HCT116 (cell line): Measurements from ENCODE around the gene MSI2. TPM values are rescaled to one million over a fixed set of nuclear protein-coding genes. Genes with fewer than 3 reads are reported as not detected.

ENCODE experiments used
- ATAC-seq: fragments of 200-7000 bp; cut with Tn5 transposase; 2 replicates; pipeline ENCODE4 v1.9.1; 2020; ENCODE audit warnings: mild to moderate bottlenecking, moderate library complexity
- BruUV-seq: library from RNA; stranded (reverse); fragments of 400-500 nt; replicated peaks from 2 replicates; lab custom pipeline; 2021; lab: Mats Ljungman, UMichigan
- CTCF ChIA-PET: fragments of 300-600 bp; sonication (Branson Sonifier 250); formaldehyde crosslinking; loops from one replicate; lab custom pipeline; 2021; ENCODE audit warnings: antibody characterized with exemption; lab: Charles Lee
- POLR2A ChIA-PET: fragments of 300-600, 350-600 bp; sonication (Branson Sonifier 250); formaldehyde crosslinking; loops from one replicate; lab custom pipeline; 2021; ENCODE audit warnings: antibody characterized with exemption; lab: Charles Lee
- RAD21 ChIA-PET, 2 experiments: fragments of 300-600 bp; sonication (Branson Sonifier 250); formaldehyde crosslinking; loops; one replicate each; lab custom pipeline; 2023; ENCODE audit warnings: low total read pairs in 2 of 2; ENCODE audit not compliant: uncharacterized antibody in 2 of 2, unreplicated experiment in 2 of 2, low non-redundant PET in 1 of 2; lab: Charles Lee
- DNase-seq: peaks from one replicate; pipeline ENCODE4 v3.0.0-alpha.2; 2010; ENCODE audit warnings: low read depth, low spot score
- H2AFZ ChIP-seq: fragments of 200-600 bp; shearing (Covaris generic), sonication (generic); 2 replicates; pipeline ENCODE4 v1.6.1; 2017; ENCODE audit warnings: low read depth, mixed run types, mixed read lengths, antibody characterized with exemption, low read length; ENCODE audit not compliant: poor library complexity, severe bottlenecking
- H3K27ac ChIP-seq: 2 replicates; pipeline ENCODE4 v1.5.1; 2012; ENCODE audit warnings: low read depth, low read length
- H3K27me3 ChIP-seq: fragments of 200-600 bp; sonication (generic); 2 replicates; pipeline ENCODE4 v1.6.1; 2016; ENCODE audit warnings: mixed run types, low read length, mixed read lengths; ENCODE audit not compliant: insufficient read depth
- H3K36me3 ChIP-seq, 2 experiments: fragments of 200-500 bp in 1 of 2; fragments of 200-600 bp in 1 of 2; sonication (Bioruptor generic) in 1 of 2; sonication (generic) in 1 of 2; 2 replicates each; pipeline versions ENCODE4 v1.5.1 to v1.6.1; 2014 to 2016; ENCODE audit warnings: low read length in 2 of 2, inconsistent platforms in 1 of 2, mixed read lengths in 1 of 2, mixed run types in 1 of 2; ENCODE audit not compliant: insufficient read depth in 2 of 2, control insufficient read depth in 1 of 2
- H3K4me1 ChIP-seq, 2 experiments: fragments of 200-600 bp in 1 of 2; sonication (generic) in 1 of 2; 2 replicates each; pipeline versions ENCODE4 v1.5.1 to v1.6.1; 2012 to 2017; ENCODE audit warnings: low read length in 2 of 2, inconsistent platforms in 1 of 2, mild to moderate bottlenecking in 1 of 2, mixed read lengths in 1 of 2, mixed run types in 1 of 2, moderate library complexity in 1 of 2; ENCODE audit not compliant: insufficient read depth in 2 of 2, control insufficient read depth in 1 of 2
- H3K4me2 ChIP-seq: fragments of 200-600 bp; sonication (generic); 2 replicates; pipeline ENCODE4 v1.6.1; 2017; ENCODE audit warnings: mixed run types, low read length, mixed read lengths
- H3K4me3 ChIP-seq, 2 experiments: fragments of 200-600 bp in 1 of 2; sonication (generic) in 1 of 2; replicated peaks in 1 of 2; 2 replicates each; pipeline ENCODE4 v1.5.1; 2011 to 2016; ENCODE audit warnings: low read length in 2 of 2, control low read depth in 1 of 2, low read depth in 1 of 2, mild to moderate bottlenecking in 1 of 2, mixed read lengths in 1 of 2, mixed run types in 1 of 2
- H3K79me2 ChIP-seq: fragments of 200-600 bp; sonication (generic); 2 replicates; pipeline ENCODE4 v1.6.1; 2017; ENCODE audit warnings: mild to moderate bottlenecking, mixed run types, low read length, moderate library complexity, mixed read lengths; ENCODE audit not compliant: insufficient read depth
- H3K9ac ChIP-seq: fragments of 200-600 bp; sonication (generic); 2 replicates; pipeline ENCODE4 v1.6.1; 2016; ENCODE audit warnings: low read length, mixed read lengths
- H3K9me2 ChIP-seq: fragments of 200-600 bp; sonication (generic), shearing (Covaris generic); 2 replicates; pipeline ENCODE4 v1.6.1; 2017; ENCODE audit warnings: mixed run types, mild to moderate bottlenecking, moderate library complexity; ENCODE audit not compliant: insufficient read depth
- H3K9me3 ChIP-seq, 2 experiments: fragments of 200-500 bp in 1 of 2; fragments of 200-600 bp in 1 of 2; sonication (Bioruptor generic) in 1 of 2; sonication (generic) in 1 of 2; 2 replicates each; pipeline ENCODE4 v1.6.1; 2014 to 2017; ENCODE audit warnings: low read length in 2 of 2, mixed read lengths in 2 of 2, inconsistent platforms in 1 of 2, low read depth in 1 of 2, mild to moderate bottlenecking in 1 of 2, mixed run types in 1 of 2, moderate library complexity in 1 of 2; ENCODE audit not compliant: control insufficient read depth in 1 of 2, insufficient read depth in 1 of 2
- H4K20me1 ChIP-seq: fragments of 200-600 bp; sonication (generic), shearing (Covaris generic); 2 replicates; pipeline ENCODE4 v1.6.1; 2017; ENCODE audit warnings: mixed run types, mild to moderate bottlenecking, moderate library complexity; ENCODE audit not compliant: insufficient read depth
- CEBPB ChIP-seq: IDR thresholded peaks from 2 replicates; pipeline ENCODE4 v1.6.1; 2012; ENCODE audit warnings: low read depth
- EZH2 ChIP-seq: fragments of 200-600 bp; sonication (generic); IDR thresholded peaks from 2 replicates; pipeline ENCODE4 v1.6.1; 2017; ENCODE audit warnings: antibody characterized with exemption, mixed run types
- EZH2phosphoT487 ChIP-seq: fragments of 200-600 bp; IDR thresholded peaks from 2 replicates; pipeline ENCODE4 v1.6.1; 2018; ENCODE audit warnings: antibody characterized with exemption, borderline replicate concordance
- JUND ChIP-seq: IDR thresholded peaks from 2 replicates; pipeline ENCODE4 v1.6.1; 2012
- RAD21 ChIP-seq: IDR thresholded peaks from 2 replicates; pipeline ENCODE4 v1.6.1; 2012; ENCODE audit warnings: low read depth, mild to moderate bottlenecking
- ZBTB33 ChIP-seq: IDR thresholded peaks from 2 replicates; pipeline ENCODE4 v1.6.1; 2011; ENCODE audit warnings: mild to moderate bottlenecking, low read length, moderate library complexity; ENCODE audit not compliant: insufficient replicate concordance; ENCODE audit errors: extremely low read depth
- intact Hi-C: fragments of 100-400 bp; cut with micrococcal nuclease; formaldehyde crosslinking; loops from 2 replicates; pipeline ENCODE4 v1.10.0; 2022
- total RNA-seq: library from RNA; stranded (reverse); gene quantifications from one replicate; pipeline ENCODE4 v1.2.1, GENCODE V29; 2021; ENCODE audit not compliant: unreplicated experiment

MSI2 gene
- total RNA-seq, 1 experiment from 2014 or later: 137 TPM

GRCh38 chr17:57475796-57476195 lies 219.5 kb downstream of the MSI2 start:
- Histone ChIP-seq H3K4me3 (no peak overlapping the region), H3K79me2 (no peaks in the 10 kb centered on the region), H3K36me3 (no peaks in the 10 kb centered on the region), H3K9ac (no peak overlapping the region), H3K27me3 (no peaks in the 10 kb centered on the region), H3K4me1 (peaks cover 0 to 5% of the 10 kb centered on the region in 2 experiments; a peak in 1 of 4 replicates), H3K27ac (no peak overlapping the region), H2AFZ (no peak overlapping the region), H3K4me2 (no peak overlapping the region), H3K9me3 (no peaks in the 10 kb centered on the region), H3K9me2 (no peaks in the 10 kb centered on the region), H4K20me1 (no peaks in the 10 kb centered on the region)
- ATAC-seq (no peak), DNase-seq (no peak)
- POLR2A ChIA-PET: no interaction called here
- TF ChIP-seq EZH2: no peak
- TF ChIP-seq CEBPB: no peak
- TF ChIP-seq EZH2phosphoT487: no peak
- TF ChIP-seq RAD21: no peak
- TF ChIP-seq JUND: no peak
- no peak for TF ChIP-seq ZBTB33
- intact Hi-C loops: no loop called here
- RAD21 ChIA-PET: interaction anchor here in 1 of 2 experiments (0.6 kb wide), 1 partner anchor 28 kb away, joined by 4 read pairs; no protein-coding TSS in a partner anchor
- no TSS peak for BruUV-seq
- CTCF ChIA-PET: interaction anchor here (1.1 kb wide), 1 partner anchor 11 kb away, joined by 3 read pairs; no protein-coding TSS in a partner anchor
